Urothelium cell line (cell line): ENCODE data around the gene EPHA2.
A peak's percentile ranks its signal among the peaks of the same experiment; 100 is the strongest.

Experiments
- DNase-seq: peaks from one replicate; pipeline ENCODE4 v3.0.0; 2011; ENCODE audit warnings: low spot score, mixed read lengths
- FAIRE-seq: peaks from 2 replicates; lab custom pipeline; 2011; peaks lifted over from hg19 to GRCh38; lab: Jason Lieb, UNC

Gene EPHA2

GRCh38 chr1:16095447-16095846 is 60.4 kb downstream of the EPHA2 start:
- FAIRE-seq (no peak), DNase-seq (no peak)

GRCh38 chr1:16094453-16095158 is 61.3 kb downstream of the EPHA2 start:
- DNase-seq = no peak
- FAIRE-seq = peak; percentile 97

- FAIRE-seq (no peak), DNase-seq (no peak)
These were observed 62.3 kb downstream of the EPHA2 start for GRCh38 chr1:16093611-16094010.

GRCh38 chr1:16092923-16093511 is 62.9 kb downstream of the EPHA2 start:
- FAIRE-seq (no peak), DNase-seq (no peak)

- DNase-seq = no peak
- FAIRE-seq = no peak
These were observed 63.6 kb downstream of the EPHA2 start for GRCh38 chr1:16092097-16092922.

- no peak for FAIRE-seq
These were observed 64.6 kb downstream of the EPHA2 start for GRCh38 chr1:16091296-16091695.

GRCh38 chr1:16090076-16090826 is 65.6 kb downstream of the EPHA2 start:
- no peak for DNase-seq
- no peak for FAIRE-seq

More at GRCh38 chr1:16091296-16091695, 64.6 kb downstream of the EPHA2 start:
- DNase-seq = no peak

- FAIRE-seq = no peak
These were observed 66.9 kb downstream of the EPHA2 start for GRCh38 chr1:16088996-16089395.

GRCh38 chr1:16088351-16088911 is 67.4 kb downstream of the EPHA2 start:
- no peak for DNase-seq
- FAIRE-seq = no peak

More at GRCh38 chr1:16088996-16089395, 66.9 kb downstream of the EPHA2 start:
- peak; percentile 44 for DNase-seq

- FAIRE-seq = no peak
- DNase-seq = no peak
These were observed 68.1 kb downstream of the EPHA2 start for GRCh38 chr1:16087733-16088132.

GRCh38 chr1:16085522-16085921 is 70.3 kb downstream of the EPHA2 start:
- no peak for FAIRE-seq
- DNase-seq = no peak

- no peak for DNase-seq
- FAIRE-seq = no peak
These were observed 72.4 kb downstream of the EPHA2 start for GRCh38 chr1:16083486-16083885.

- DNase-seq (peak; percentile 78), FAIRE-seq (no peak)
These were observed 73.4 kb downstream of the EPHA2 start for GRCh38 chr1:16082283-16083038.

GRCh38 chr1:16081636-16082035 is 74.2 kb downstream of the EPHA2 start:
- no peak for FAIRE-seq
- DNase-seq = no peak

GRCh38 chr1:16080422-16081150 is 75.3 kb downstream of the EPHA2 start:
- FAIRE-seq = no peak
- no peak for DNase-seq

GRCh38 chr1:16078925-16079656 is 76.8 kb downstream of the EPHA2 start:
- no peak for FAIRE-seq

GRCh38 chr1:16077406-16078245 is 78.2 kb downstream of the EPHA2 start:
- FAIRE-seq = no peak
- no peak for DNase-seq

More at GRCh38 chr1:16078925-16079656, 76.8 kb downstream of the EPHA2 start:
- DNase-seq = peak; percentile 79

GRCh38 chr1:16076865-16077238 is 79.0 kb downstream of the EPHA2 start:
- DNase-seq = no peak
- FAIRE-seq = no peak
